Measurements from ENCODE around the gene FRYL.
"Not testable (repeated sequence)": the region's sequence is repeated elsewhere in the genome, so short reads cannot be mapped to it uniquely, and the experiment has no call there.

Gene FRYL

DNA sequence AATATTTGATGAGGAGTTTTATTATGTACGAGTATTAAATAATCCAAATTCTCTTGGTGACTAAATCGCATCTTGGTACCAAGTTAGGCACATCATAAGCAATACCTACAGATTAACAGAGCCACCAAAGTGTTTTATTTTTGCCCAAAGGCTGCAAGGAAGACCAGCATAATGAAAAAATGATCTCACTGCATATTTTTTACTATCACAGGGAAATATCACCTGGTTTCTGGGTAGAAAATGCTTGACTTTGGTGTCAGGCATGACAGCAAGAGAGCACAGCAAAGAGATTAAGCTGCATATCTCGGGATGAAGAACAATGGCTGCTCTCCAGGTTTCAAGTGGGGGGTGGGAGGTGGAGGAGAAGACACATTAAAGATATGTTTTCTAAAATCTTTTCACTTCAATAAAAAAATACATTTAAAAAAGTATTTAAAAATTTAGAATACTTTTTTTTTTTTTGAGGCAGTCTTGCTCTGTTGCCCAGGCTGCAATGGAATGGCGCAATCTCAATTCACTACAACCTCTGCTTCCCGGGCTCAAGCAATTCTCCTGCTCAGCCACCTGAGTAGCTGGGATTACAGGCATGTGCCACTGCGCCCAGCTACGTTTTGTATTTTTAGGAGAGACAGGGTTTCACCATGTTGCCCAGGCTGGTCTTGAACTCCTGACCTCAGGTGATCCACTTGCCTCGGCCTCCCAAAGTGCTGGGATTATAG lies 86.1 kb downstream of the FRYL start:
- no peak for FAIRE-seq

GRCh38 chr4:48692897-48693296 lies 87.2 kb downstream of the FRYL start:
- no peak for FAIRE-seq

- no peak for FAIRE-seq
Measured at GRCh38 chr4:48692044-48692443, 88.0 kb downstream of the FRYL start.

GRCh38 chr4:48688953-48689352 lies 91.1 kb downstream of the FRYL start:
- FAIRE-seq, result peak; percentile 95

GRCh38 chr4:48687313-48688051 lies 92.6 kb downstream of the FRYL start:
- FAIRE-seq, result no peak

DNA sequence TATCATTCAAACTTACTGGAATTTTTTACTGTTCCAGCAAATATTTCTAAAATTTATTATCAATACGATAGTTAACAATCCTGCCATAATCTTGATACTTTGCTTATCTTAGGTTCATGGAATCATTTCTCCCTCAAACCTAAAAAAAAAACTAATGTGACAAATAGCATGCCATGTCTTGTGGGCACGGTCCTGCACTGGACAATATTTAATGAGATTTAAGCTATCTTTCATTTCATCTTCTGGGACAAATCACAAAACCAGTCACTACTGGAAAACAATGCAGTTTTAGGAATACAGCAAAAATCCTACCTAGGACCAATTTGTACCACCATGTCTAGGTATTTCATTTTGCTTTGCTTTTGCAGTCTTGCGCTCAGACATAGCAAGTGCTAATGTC lies 93.7 kb downstream of the FRYL start:
- peak; percentile 64 for FAIRE-seq

DNA sequence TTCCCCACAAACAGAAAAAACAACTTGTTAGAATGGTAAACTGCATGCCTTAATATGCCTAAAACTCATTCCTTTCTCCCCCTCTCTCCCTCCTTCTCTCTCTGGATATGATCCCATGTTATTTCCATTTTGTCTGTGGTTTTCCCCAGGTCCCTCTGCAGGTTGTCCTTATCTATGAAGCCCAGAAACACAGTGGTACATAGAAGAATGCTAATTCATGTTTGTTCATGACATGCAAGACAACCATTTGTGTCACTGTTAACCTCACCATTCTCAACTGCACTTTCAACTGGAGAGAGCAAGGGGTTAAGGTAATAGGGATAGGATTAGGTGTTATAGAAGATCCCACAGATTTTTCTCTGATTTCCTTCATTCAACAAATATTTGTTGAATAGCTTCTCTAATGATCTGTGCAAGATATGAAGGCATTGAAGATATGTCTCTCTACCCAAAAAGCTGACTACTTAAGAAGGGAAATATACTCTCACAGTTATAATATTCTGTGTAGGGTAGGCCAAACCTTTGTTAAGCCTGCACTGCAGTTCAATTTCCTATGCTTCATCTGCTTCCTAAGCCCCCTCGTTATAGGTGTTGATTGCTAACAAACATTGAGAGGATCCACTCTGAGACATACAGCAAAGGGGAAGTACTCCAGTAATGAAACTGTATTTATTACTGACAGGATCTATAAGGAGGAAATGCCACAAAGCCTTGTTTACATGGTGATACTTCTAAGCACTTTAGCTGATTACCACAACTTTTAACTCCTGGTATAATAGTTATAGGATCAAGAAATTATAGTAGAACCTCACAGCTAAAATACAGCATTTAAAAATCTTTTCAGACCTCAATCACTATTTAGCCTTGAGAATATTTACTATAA lies 96.1 kb downstream of the FRYL start:
- no peak for FAIRE-seq

GRCh38 chr4:48682870-48683269 lies 97.2 kb downstream of the FRYL start:
- not testable (repeated sequence) for FAIRE-seq

- peak; percentile 91 for FAIRE-seq
Measured at GRCh38 chr4:48681856-48682255, 98.2 kb downstream of the FRYL start.

- FAIRE-seq, result no peak
Measured at GRCh38 chr4:48680848-48681568, 99.1 kb downstream of the FRYL start.

DNA sequence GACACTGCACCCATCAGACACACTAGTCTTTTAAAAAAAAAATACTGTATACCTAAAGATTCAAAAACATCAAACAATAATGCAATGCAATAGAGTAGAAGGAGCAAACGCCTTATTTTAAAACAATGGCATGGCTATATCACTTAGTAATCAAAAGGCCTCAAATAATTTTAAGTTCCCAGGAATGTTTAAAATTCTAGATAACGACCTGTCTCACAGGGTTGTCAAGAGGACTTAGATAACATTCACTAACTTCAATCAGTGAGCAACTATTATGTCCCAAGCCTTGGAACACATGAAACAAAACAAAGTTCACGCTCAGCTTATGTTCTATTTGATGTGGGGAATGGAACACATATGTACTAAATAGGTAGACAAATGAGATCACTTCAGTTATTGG lies 106.5 kb downstream of the FRYL start:
- no peak for FAIRE-seq

- no peak for FAIRE-seq
Measured at GRCh38 chr4:48670587-48670986, 109.5 kb downstream of the FRYL start.

DNA sequence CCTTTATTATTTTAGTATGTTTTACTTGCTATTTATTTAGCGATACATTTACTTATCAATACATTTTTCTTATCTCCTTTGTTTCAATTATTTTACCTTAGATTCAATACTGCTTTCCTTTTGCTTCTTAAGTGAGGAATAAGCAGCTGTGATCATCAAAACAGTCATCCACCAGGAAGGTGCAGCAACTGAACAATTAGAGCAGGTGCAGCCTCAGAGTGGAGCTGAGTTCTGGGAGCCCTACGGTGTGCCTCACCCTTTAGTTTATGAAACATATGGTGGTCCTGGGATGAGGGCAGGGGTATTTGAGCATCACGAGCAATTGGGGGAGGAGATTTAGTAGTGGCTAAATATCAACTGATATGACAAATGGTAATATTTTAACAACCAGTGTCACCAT lies 111.0 kb downstream of the FRYL start:
- no peak for FAIRE-seq

GRCh38 chr4:48668254-48669017 lies 111.6 kb downstream of the FRYL start:
- peak; percentile 33 for FAIRE-seq

GRCh38 chr4:48667148-48667547 lies 112.9 kb downstream of the FRYL start:
- no peak for FAIRE-seq

DNA sequence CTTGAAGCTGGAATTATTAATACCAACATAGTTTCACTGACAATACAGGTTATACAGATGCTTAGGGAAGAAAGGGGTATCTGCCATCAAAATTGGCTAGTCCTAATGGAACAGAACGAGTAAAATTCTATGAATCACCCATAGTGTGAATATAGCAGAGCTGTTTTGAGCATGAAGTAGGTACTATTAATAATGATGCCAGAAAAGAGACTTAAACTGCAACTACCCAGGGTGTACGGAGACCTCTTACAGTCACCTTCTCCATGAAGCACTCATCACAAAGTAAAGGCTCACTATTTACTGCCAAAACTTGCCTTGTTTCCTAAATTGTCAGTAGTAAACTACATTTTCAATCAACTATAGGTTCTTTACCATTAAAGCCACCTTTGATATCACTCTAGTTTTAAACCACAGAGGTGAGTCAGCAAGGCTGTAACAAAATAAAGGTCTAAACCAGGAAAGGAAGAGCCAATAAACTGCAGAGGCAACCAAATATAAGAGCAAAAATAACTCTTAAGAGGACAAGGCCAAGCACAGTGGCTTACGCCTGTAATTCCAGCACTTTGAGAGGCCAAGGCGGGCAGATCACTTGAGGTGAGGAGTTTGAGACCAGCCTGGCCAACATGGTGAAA lies 114.4 kb downstream of the FRYL start:
- no peak for FAIRE-seq

GRCh38 chr4:48664938-48665337 lies 115.1 kb downstream of the FRYL start:
- no peak for FAIRE-seq

DNA sequence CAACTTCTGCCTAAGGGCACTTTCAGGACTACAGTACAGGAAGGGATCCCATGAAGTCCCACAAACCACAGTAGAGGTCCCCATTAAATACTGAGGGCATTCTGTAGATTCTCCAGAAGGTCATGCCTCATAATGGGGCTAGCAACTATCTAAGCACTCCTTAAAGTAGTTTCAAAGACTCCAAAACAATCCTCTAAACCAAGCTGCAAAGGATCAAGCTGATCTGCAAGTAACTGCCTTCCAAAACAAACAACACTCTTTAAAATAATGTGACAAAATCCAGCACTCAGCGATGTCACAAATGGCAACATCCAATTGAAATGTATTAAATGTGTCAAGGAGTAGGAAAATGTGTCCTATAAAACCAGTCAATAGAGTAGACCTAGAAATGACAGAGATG lies 118.7 kb downstream of the FRYL start:
- FAIRE-seq, result peak; percentile 27

GRCh38 chr4:48660347-48660746 lies 119.7 kb downstream of the FRYL start:
- no peak for FAIRE-seq

GRCh38 chr4:48654015-48654664 lies 125.9 kb downstream of the FRYL start:
- FAIRE-seq, result no peak
